ENCODE results near the gene RTN4RL1. TPM values are rescaled to one million over a fixed set of nuclear protein-coding genes. Genes with fewer than 3 reads are reported as not detected.
A peak's percentile ranks its signal among the peaks of the same experiment; 100 is the strongest.

The RTN4RL1 gene
- total and polyA plus RNA-seq, 2 of the 4 experiments (the other 2 are of a cell fraction), result under 0.01 to 0.03 TPM

DNA sequence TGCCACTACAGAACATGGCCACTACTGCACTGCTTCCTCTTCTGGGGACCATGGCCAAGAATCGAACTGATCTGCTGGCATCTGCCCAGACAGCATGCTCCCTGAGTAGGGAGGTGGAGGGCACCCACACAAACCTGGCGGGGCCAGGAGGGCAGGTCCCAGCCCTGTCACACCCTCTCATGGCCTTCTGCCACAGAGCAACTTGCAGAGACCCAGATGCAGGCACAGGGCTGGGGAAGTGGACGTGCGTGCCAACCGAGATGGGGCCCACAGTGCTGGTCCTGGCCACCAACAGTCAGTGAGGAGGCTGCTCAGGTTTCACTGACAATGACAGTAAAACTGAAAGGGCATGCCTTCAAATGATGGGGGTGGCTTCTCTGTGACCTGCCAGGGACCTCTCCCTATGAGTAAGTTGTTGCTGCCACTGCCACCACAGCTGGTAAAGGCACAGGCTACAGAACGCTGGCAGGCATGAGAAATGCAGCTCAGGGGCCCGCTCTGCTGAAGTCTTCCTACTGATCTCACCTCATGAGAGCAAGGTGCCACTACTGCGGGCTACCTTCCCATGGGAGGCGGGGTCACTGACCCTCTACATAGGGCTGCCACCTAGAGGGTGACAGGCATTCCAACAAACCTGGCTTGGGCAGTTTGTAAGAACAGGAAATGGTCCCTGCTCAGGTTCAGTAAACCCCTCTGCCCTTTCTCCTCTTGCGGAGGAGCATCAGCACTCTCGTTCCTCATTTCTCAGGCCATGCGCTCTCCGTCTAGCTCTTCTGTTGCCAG lies 45.3 kb upstream of the RTN4RL1 start:
- DNase-seq, result no peak
- H3K27ac ChIP-seq (ENCODE audit: insufficient read depth, low read length), result peak overlapping the region; percentile 93
- in situ Hi-C loops (cut with MboI; ENCODE audit: low sequenced_read_pairs), result no loop called here

More for the DNA sequence above, 45.3 kb upstream of the RTN4RL1 start:
- Histone ChIP-seq H2AK9ac (replicated peaks; ENCODE audit: low read depth, low read length, poor library complexity) (peak overlapping the region; percentile 98), H3K4me3 (ENCODE audit: insufficient read depth, low read depth, low read length) (no peak overlapping the region), H2AFZ (replicated peaks; ENCODE audit: low read length, poor library complexity) (no peak overlapping the region), H3K4me1 (ENCODE audit: control insufficient read depth, insufficient read depth, low read length) (peaks cover 60% of the 10 kb centered on the region), H3K27me3 (ENCODE audit: control insufficient read depth, insufficient read depth, low read length) (no peaks in the 10 kb centered on the region), H3K56ac (ENCODE audit: extremely low read depth, insufficient read depth, low read length) (peak overlapping the region; percentile 90; the same call in 1 of the 2 replicates), H3K23ac (ENCODE audit: low read depth, low read length) (peak overlapping the region; percentile 99), H3K36me3 (ENCODE audit: control insufficient read depth, insufficient read depth, low read length) (peaks cover 12% of the 10 kb centered on the region), H2AK5ac (ENCODE audit: low read depth, low read length) (peak overlapping the region; percentile 100), H4K5ac (ENCODE audit: low read depth, low read length) (peak overlapping the region; percentile 90), H2BK120ac (ENCODE audit: low read depth, low read length) (peak overlapping the region; percentile 99), H3K4me2 (ENCODE audit: low read depth, low read length) (no peak overlapping the region), H3K18ac (ENCODE audit: low read depth, low read length) (peak overlapping the region; percentile 93), H3K9me1 (ENCODE audit: insufficient read depth, low read length) (peaks cover 48% of the 10 kb centered on the region), H3K14ac (replicated peaks; ENCODE audit: low read depth, low read length) (peak overlapping the region; percentile 99), H3K9ac (ENCODE audit: low read depth, low read length) (peak overlapping the region; percentile 45), H2BK20ac (ENCODE audit: low read depth, low read length) (peak overlapping the region; percentile 97), H4K91ac (ENCODE audit: insufficient read depth, low read depth, low read length) (peak overlapping the region; percentile 100), H2BK15ac (ENCODE audit: low read depth, low read length) (peak overlapping the region; percentile 100), H3K79me1 (ENCODE audit: low read depth in 1 of 2, low read length in 2 of 2) (peaks cover 33 to 63% of the 10 kb centered on the region in 2 experiments), H4K20me1 (ENCODE audit: insufficient read depth, low read length) (no peaks in the 10 kb centered on the region), H3K4ac (ENCODE audit: low read depth, low read length) (peak overlapping the region; percentile 100), H3K9me3 (ENCODE audit: control insufficient read depth, insufficient read depth, low read length) (no peaks in the 10 kb centered on the region), H4K8ac (ENCODE audit: low read depth in 2 of 2, low read length in 2 of 2) (peak overlapping the region; percentile 90 to 99), H2BK5ac (ENCODE audit: low read depth, low read length, poor library complexity, severe bottlenecking) (peak overlapping the region; percentile 94)
- POLR2A ChIA-PET (ENCODE audit: unreplicated experiment), result no interaction called here
- ATAC-seq (ENCODE audit: low read depth), result no peak
- BruUV-seq (replicated peaks), result no TSS peak
- intact Hi-C loops (cut with micrococcal nuclease), result no loop called here
- dilution Hi-C loops (cut with HindIII; ENCODE audit: low sequenced_read_pairs, unreplicated experiment), result no loop called here
- WGBS, 2 experiments (ENCODE audit: extremely low coverage in 2 of 2, insufficient read length in 1 of 2), result 82% methylated on average over 4 of the region's 13 CpGs; no CpG with 5 or more reads in 1 of the 2 experiments
- TF ChIP-seq CHD1 (IDR thresholded peaks at IDR 0.05; ENCODE audit: low read depth, low read length) (0 out of 2 replicates have a peak, but pooled peaks have one; percentile 80), RFX5 (IDR thresholded peaks at IDR 0.05; ENCODE audit: low read depth, low read length) (no peak), POLR2A (IDR thresholded peaks at IDR 0.05; ENCODE audit: low read depth, low read length) (0 out of 2 replicates have a peak, but pooled peaks have one; percentile 20), RCOR1 (IDR thresholded peaks at IDR 0.05; ENCODE audit: insufficient replicate concordance, low read length) (no peak)
- CTCF ChIA-PET, result no interaction called here
